Heart right ventricle (tissue), 16 donors: ENCODE data around the gene SBF2. TPM values are rescaled to one million over a fixed set of nuclear protein-coding genes. Genes with fewer than 3 reads are reported as not detected.

Experiments
- ATAC-seq, 8 donors: fragments of 200-7000 bp; cut with Tn5 transposase; one replicate each; pipeline ENCODE4 v1.9.1; 2020; ENCODE audit warnings: mild to moderate bottlenecking in 8 of 8, moderate library complexity in 8 of 8, moderate number of reproducible peaks in 1 of 8
- DNase-seq, 2 donors: peaks; one replicate each; pipeline ENCODE4 v3.0.0-alpha.2; 2020
- H3K27ac ChIP-seq, 10 donors: fragments of 200-600 bp; sonication (generic) in 2 of 10; one replicate each; pipeline versions ENCODE4 v1.5.0 to v1.8.0; 2020 to 2022; ENCODE audit warnings: mild to moderate bottlenecking in 3 of 10
- H3K27me3 ChIP-seq, 7 donors: fragments of 200-600 bp; one replicate each; pipeline ENCODE4 v1.8.0; 2021 to 2022; ENCODE audit warnings: mild to moderate bottlenecking in 2 of 7
- H3K36me3 ChIP-seq, 9 donors: fragments of 200-600 bp; sonication (generic) in 1 of 9; one replicate each; pipeline versions ENCODE4 v1.5.0 to v1.8.0; 2020 to 2022; ENCODE audit warnings: mild to moderate bottlenecking in 2 of 9
- H3K4me1 ChIP-seq, 9 donors: fragments of 200-600 bp; sonication (generic) in 1 of 9; one replicate each; pipeline versions ENCODE4 v1.5.0 to v1.8.0; 2020 to 2022; ENCODE audit warnings: mild to moderate bottlenecking in 4 of 9
- H3K4me3 ChIP-seq, 10 donors: fragments of 200-600 bp; sonication (generic) in 2 of 10; one replicate each; pipeline versions ENCODE4 v1.5.0 to v1.8.0; 2020 to 2022; ENCODE audit warnings: mild to moderate bottlenecking in 7 of 10, moderate library complexity in 2 of 10
- H3K9me3 ChIP-seq, 11 donors: fragments of 200-600 bp in 10 of 11; sonication (generic) in 2 of 11; one replicate each; pipeline versions ENCODE4 v1.5.0 to v1.8.0; 2013 to 2022; ENCODE audit warnings: mild to moderate bottlenecking in 2 of 11, control low read depth in 1 of 11, moderate library complexity in 1 of 11
- CTCF ChIP-seq, 9 donors: fragments of 200-600 bp; sonication (generic) in 2 of 9; IDR thresholded peaks; one replicate each; pipeline versions ENCODE4 v1.5.0 to v1.8.0; 2021 to 2022; ENCODE audit warnings: antibody characterized with exemption in 9 of 9, mild to moderate bottlenecking in 5 of 9, moderate library complexity in 1 of 9
- WGBS, 2 donors: extraction: QIAGEN DNeasy Blood & Tissue Kit; methylation state at CpG; one replicate each; pipeline ENCODE4 v1.1.7; 2013; ENCODE audit warnings: inconsistent platforms in 1 of 2; 5-methylcytosine and 5-hydroxymethylcytosine counted together
- intact Hi-C, 10 donors: fragments of 100-400 bp; cut with DNase I; formaldehyde crosslinking; loops; one replicate each; pipeline versions ENCODE4 v1.11.1 to v1.14.2; 2022
- polyA plus RNA-seq, 2 donors: library from polyadenylated mRNA; stranded (reverse); fragments of 200-250 nt; gene quantifications; one replicate each; pipeline ENCODE4 v1.2.3, GENCODE V29; 2013
- total RNA-seq, 10 donors: library from RNA; stranded (reverse); fragmentation: NEBNext Ultra II Directional in 3 of 10; extraction: Animal tissue kit (Norgen Biotek cat#: 25700) in 3 of 10; gene quantifications; one replicate each; pipeline versions ENCODE4 v1.2.1 to v1.2.4, GENCODE V29; 2021 to 2023
- donor health status: Arrhythmogenic right ventricular cardiomyopathy.
- donor health status: ischemic (EF 13 %, LVEDD 7.1; RV severe dilation, severe dysfunction).
- donor health status: healthy with polysubstance abuse.
- donor health status: DM: no; HTN: yes; CAD: no.
- donor health status: DM: no; HTN: no; CAD: no.
- donor health status: ischemic (EF 25% LVEDD 6.9; RV normal size, moderate dysfunction).
- donor health status: ischemic (EF 25% LVEDD 5.7; RV mildly dilated, moderate dysfunction).
- donor health status: healthy.
- donor health status: DM: yes; HTN: yes; CAD: no.
- donor health status: Ischemic cardiomyopathy.
- donor health status: ischemic (EF 35%, LVEDD 5.7; RV mildly dilated, moderate dysfunction).
- donor health status: nonischemic (EF 11% LVEDD 7.7; RV severe dilation, severe dysfunction).
- donor health status: DM: yes; HTN: yes; CAD: no.
- donor health status: PGD.
- donor health status: ischemic (EF 29% LVEDD 5.4; RV normal size, mild dysfunction).
- donor health status: nonischemic (EF 23%, LVEDD 6.1; RV moderate dilation, normal function).

SBF2 gene
- total and polyA plus RNA-seq, 12 donors, result 8.9 to 27.1 (median 21.2) TPM

- intact Hi-C loops, result loop anchor here (2.0 to 10.0 kb wide), 19 partner anchors 60 to 690 kb away; no protein-coding TSS in a partner anchor
- TF ChIP-seq CTCF (IDR thresholded peaks at IDR 0.05), result peak; percentile 29 to 78 (median 65)
- H3K27me3 ChIP-seq, result peaks cover 0 to 16% (median 0%) of the 10 kb centered on the region in 7 donors
- WGBS, 2 donors, result 0 to 1% methylated on average over 45 to 47 of the region's 48 CpGs
- no peaks in the 10 kb centered on the region for H3K9me3 ChIP-seq
- H3K36me3 ChIP-seq, result peaks cover 0 to 14% (median 0%) of the 10 kb centered on the region in 9 donors
- H3K4me3 ChIP-seq, result peak within 1 kb of the TSS; percentile 59 to 89 (median 72)
- DNase-seq, result peak; percentile 90
- peaks cover 15 to 73% (median 55%) of the 10 kb centered on the region in 9 donors for H3K4me1 ChIP-seq
- H3K27ac ChIP-seq, result peak within 1 kb of the TSS; percentile 37 to 92 (median 86)
- ATAC-seq, result peak; percentile 59 to 76 (median 70)
Measured at GRCh38 chr11:10304495-10305261, 10.7 kb upstream of the SBF2 start, which contains the start of gene ADM. TSS of gene ADM (plus strand) at chr11:10305073. CDS start at chr11:10305701, 628 bp downstream.

- H3K36me3 ChIP-seq, result peaks cover 0 to 14% (median 0%) of the 10 kb centered on the region in 9 donors
- ATAC-seq, result no peak
- peak overlapping the region; percentile 73 to 92 (median 86) for H3K27ac ChIP-seq
- WGBS, 2 donors, result 15 to 16% methylated on average over 29 of the region's 29 CpGs
- H3K4me3 ChIP-seq, result peak overlapping the region; percentile 59 to 89 (median 76)
- no peaks in the 10 kb centered on the region for H3K9me3 ChIP-seq
- intact Hi-C loops, result loop anchor here in 8 of 10 donors (2.0 to 10.0 kb wide), 7 partner anchors 61 to 689 kb away; no protein-coding TSS in a partner anchor
- no peak for TF ChIP-seq CTCF (IDR thresholded peaks at IDR 0.05)
- peaks cover 0 to 16% (median 0%) of the 10 kb centered on the region in 7 donors for H3K27me3 ChIP-seq
- peaks cover 15 to 64% (median 46%) of the 10 kb centered on the region in 9 donors for H3K4me1 ChIP-seq
- peak in 1 of 2 donors; percentile 32 for DNase-seq
Measured at GRCh38 chr11:10303558-10304363, 9.7 kb upstream of the SBF2 start.

- Histone ChIP-seq H3K27me3 (peaks cover 0 to 16% (median 0%) of the 10 kb centered on the region in 7 donors), H3K4me1 (peaks cover 15 to 56% (median 40%) of the 10 kb centered on the region in 9 donors), H3K27ac (peak overlapping the region; percentile 73 to 92 (median 86)), H3K9me3 (no peaks in the 10 kb centered on the region), H3K36me3 (peaks cover 0 to 14% (median 0%) of the 10 kb centered on the region in 9 donors), H3K4me3 (peak overlapping the region; percentile 59 to 89 (median 76))
- WGBS, 2 donors, result 0 to 1% methylated on average over 56 of the region's 56 CpGs
- ATAC-seq (peak; percentile 39 to 70 (median 60)), DNase-seq (peak; percentile 87 to 90)
- peak in 2 of 9 donors; percentile 6 to 22 for TF ChIP-seq CTCF (IDR thresholded peaks at IDR 0.05)
- intact Hi-C loops, result loop anchor here in 7 of 10 donors (10.0 kb wide), 6 partner anchors 62 to 688 kb away; no protein-coding TSS in a partner anchor
Measured at GRCh38 chr11:10302744-10303557, 8.9 kb upstream of the SBF2 start.
